ENCODE results near the gene SHROOM1. TPM values are rescaled to one million over a fixed set of nuclear protein-coding genes. Genes with fewer than 3 reads are reported as not detected.

The SHROOM1 gene
- total RNA-seq, 4 donors from 2014 or later, result 0.61 to 6.0 (median 2.0) TPM

GRCh38 chr5:132790201-132790865, 40.1 kb downstream of the SHROOM1 start:
- H3K9me3 ChIP-seq, result no peaks in the 10 kb centered on the region
- no peaks in the 10 kb centered on the region for H3K36me3 ChIP-seq
- ATAC-seq (no peak), DNase-seq (no peak)
- H3K27me3 ChIP-seq, result no peaks in the 10 kb centered on the region
- intact Hi-C loops (cut with DNase I; ENCODE audit: low total_unique reads), result loop anchor here (10.0 kb wide), 1 partner anchor 806 kb away; no protein-coding TSS in a partner anchor
- no peak overlapping the region for H3K27ac ChIP-seq
- in situ Hi-C loops (cut with MboI; ENCODE audit: low sequenced_read_pairs in 4 of 4), result no loop called here
- H3K4me3 ChIP-seq, result no peak overlapping the region
- H3K4me1 ChIP-seq, result no peaks in the 10 kb centered on the region
- TF ChIP-seq CTCF (IDR thresholded peaks at IDR 0.05 in 4 of 5, conservative IDR thresholded peaks at IDR 0.05 in 1 of 5), result no peak
- TF ChIP-seq POLR2A (IDR thresholded peaks at IDR 0.05), result no peak

- Histone ChIP-seq H3K27ac (no peak overlapping the region), H3K36me3 (no peaks in the 10 kb centered on the region), H3K27me3 (no peaks in the 10 kb centered on the region), H3K9me3 (no peaks in the 10 kb centered on the region), H3K4me3 (no peak overlapping the region), H3K4me1 (no peaks in the 10 kb centered on the region)
- in situ Hi-C loops (cut with MboI; ENCODE audit: low sequenced_read_pairs in 4 of 4), result no loop called here
- DNase-seq (no peak), ATAC-seq (no peak)
- no peak for TF ChIP-seq POLR2A (IDR thresholded peaks at IDR 0.05)
- no peak for TF ChIP-seq CTCF (IDR thresholded peaks at IDR 0.05 in 4 of 5, conservative IDR thresholded peaks at IDR 0.05 in 1 of 5)
- intact Hi-C loops (cut with DNase I; ENCODE audit: low total_unique reads), result no loop called here
Measured at GRCh38 chr5:132788990-132789886, 41.2 kb downstream of the SHROOM1 start.

GRCh38 chr5:132788508-132788907, 41.9 kb downstream of the SHROOM1 start:
- no peak for TF ChIP-seq POLR2A (IDR thresholded peaks at IDR 0.05)
- TF ChIP-seq CTCF (IDR thresholded peaks at IDR 0.05 in 4 of 5, conservative IDR thresholded peaks at IDR 0.05 in 1 of 5), result no peak
- H3K27ac ChIP-seq, result no peak overlapping the region
- DNase-seq (no peak), ATAC-seq (no peak)
- H3K9me3 ChIP-seq, result no peaks in the 10 kb centered on the region
- intact Hi-C loops (cut with DNase I; ENCODE audit: low total_unique reads) (no loop called here), in situ Hi-C loops (cut with MboI; ENCODE audit: low sequenced_read_pairs in 4 of 4) (no loop called here)
- no peaks in the 10 kb centered on the region for H3K36me3 ChIP-seq
- H3K4me1 ChIP-seq, result no peaks in the 10 kb centered on the region
- no peaks in the 10 kb centered on the region for H3K27me3 ChIP-seq
- no peak overlapping the region for H3K4me3 ChIP-seq

GRCh38 chr5:132787076-132787475, 43.4 kb downstream of the SHROOM1 start:
- Histone ChIP-seq H3K27ac (no peak overlapping the region), H3K27me3 (no peaks in the 10 kb centered on the region), H3K36me3 (no peaks in the 10 kb centered on the region), H3K4me3 (no peak overlapping the region), H3K4me1 (no peaks in the 10 kb centered on the region), H3K9me3 (no peaks in the 10 kb centered on the region)
- no peak for TF ChIP-seq POLR2A (IDR thresholded peaks at IDR 0.05)
- TF ChIP-seq CTCF (IDR thresholded peaks at IDR 0.05 in 4 of 5, conservative IDR thresholded peaks at IDR 0.05 in 1 of 5), result no peak
- in situ Hi-C loops (cut with MboI; ENCODE audit: low sequenced_read_pairs in 4 of 4) (no loop called here), intact Hi-C loops (cut with DNase I; ENCODE audit: low total_unique reads) (no loop called here)
- no peak for ATAC-seq
- DNase-seq, result no peak

Data from gastrocnemius medialis (tissue), 4 donors.